Measurements from ENCODE around the gene KLK11. TPM values are rescaled to one million over a fixed set of nuclear protein-coding genes. Genes with fewer than 3 reads are reported as not detected.

The KLK11 gene
- total RNA-seq, 1 donor from 2014 or later, result not detected

- Histone ChIP-seq H3K4me2 (no peak overlapping the region), H3K36me3 (no peaks in the 10 kb centered on the region), H3K9ac (no peak overlapping the region), H3K27ac (no peak overlapping the region), H4K20me1 (ENCODE audit: low read depth) (no peaks in the 10 kb centered on the region), H3K27me3 (peaks cover 29% of the 10 kb centered on the region), H3F3A (ENCODE audit: low read depth) (no peaks in the 10 kb centered on the region), H3K4me3 (no peak overlapping the region), H3K79me2 (ENCODE audit: low read depth) (no peaks in the 10 kb centered on the region), H3K9me3 (ENCODE audit: low read depth) (no peaks in the 10 kb centered on the region), H3K4me1 (no peaks in the 10 kb centered on the region), H2AFZ (replicated peaks) (no peak overlapping the region)
- H3K4me1 Mint-ChIP-seq, result peaks cover 2% of the 10 kb centered on the region
- no peak for DNase-seq (ENCODE audit: low spot score)
- no peaks in the 10 kb centered on the region for H3K36me3 Mint-ChIP-seq
- TF ChIP-seq EZH2phosphoT487 (IDR thresholded peaks at IDR 0.05) (no peak), EZH2 (IDR thresholded peaks at IDR 0.05) (no peak), CTCF (IDR thresholded peaks at IDR 0.05) (no peak)
- H3K4me3 Mint-ChIP-seq, result no peak overlapping the region
- peaks cover 19% of the 10 kb centered on the region for H3K27me3 Mint-ChIP-seq (ENCODE audit: insufficient read depth, low read depth)
- no peak overlapping the region for H3K27ac Mint-ChIP-seq
- peaks cover 6% of the 10 kb centered on the region for H3K9me3 Mint-ChIP-seq
Measured at GRCh38 chr19:51066393-51067186, 40.2 kb upstream of the KLK11 start.

- peaks cover 2% of the 10 kb centered on the region for H3K4me1 Mint-ChIP-seq
Measured at GRCh38 chr19:51065221-51065960, 39.0 kb upstream of the KLK11 start.

GRCh38 chr19:51064534-51065220 is 38.3 kb upstream of the KLK11 start, which contains the start of gene KLK13:
KLK13 (minus strand) TSS chr19:51065092; CDS start chr19:51065067, 25 bp downstream.
- peaks cover 21% of the 10 kb centered on the region for H3K27me3 Mint-ChIP-seq (ENCODE audit: insufficient read depth, low read depth)
- H3K4me1 ChIP-seq, result no peaks in the 10 kb centered on the region
- peak within 1 kb of the TSS; percentile 71 for H3K4me2 ChIP-seq
- no peaks in the 10 kb centered on the region for H3K36me3 ChIP-seq
- H3K4me1 Mint-ChIP-seq, result peaks cover 2% of the 10 kb centered on the region
- no peaks in the 10 kb centered on the region for H3K9me3 ChIP-seq (ENCODE audit: low read depth)
- H3K27ac Mint-ChIP-seq, result no peak within 1 kb of the TSS
- no peaks in the 10 kb centered on the region for H3F3A ChIP-seq (ENCODE audit: low read depth)
- peaks cover 6% of the 10 kb centered on the region for H3K9me3 Mint-ChIP-seq
- H2AFZ ChIP-seq (replicated peaks), result no peak within 1 kb of the TSS
- no peak within 1 kb of the TSS for H3K9ac ChIP-seq
- no peak within 1 kb of the TSS for H3K27ac ChIP-seq
- H3K4me3 ChIP-seq, result peak within 1 kb of the TSS; percentile 37
- H3K27me3 ChIP-seq, result peaks cover 29% of the 10 kb centered on the region
- peak; percentile 26 for DNase-seq (ENCODE audit: low spot score)
- no peaks in the 10 kb centered on the region for H3K79me2 ChIP-seq (ENCODE audit: low read depth)
- H3K4me3 Mint-ChIP-seq, result peak within 1 kb of the TSS; percentile 75
- no peaks in the 10 kb centered on the region for H3K36me3 Mint-ChIP-seq
- TF ChIP-seq CTCF (IDR thresholded peaks at IDR 0.05), result no peak
- TF ChIP-seq EZH2 (IDR thresholded peaks at IDR 0.05), result peak; percentile 38
- H4K20me1 ChIP-seq (ENCODE audit: low read depth), result no peaks in the 10 kb centered on the region

More at GRCh38 chr19:51065221-51065960, 39.0 kb upstream of the KLK11 start:
- Histone ChIP-seq H4K20me1 (ENCODE audit: low read depth) (no peaks in the 10 kb centered on the region), H3K79me2 (ENCODE audit: low read depth) (no peaks in the 10 kb centered on the region), H3K4me1 (no peaks in the 10 kb centered on the region), H3F3A (ENCODE audit: low read depth) (no peaks in the 10 kb centered on the region), H2AFZ (replicated peaks) (no peak overlapping the region), H3K4me2 (peak overlapping the region; percentile 71), H3K27me3 (peaks cover 29% of the 10 kb centered on the region), H3K9ac (no peak overlapping the region), H3K27ac (no peak overlapping the region), H3K36me3 (no peaks in the 10 kb centered on the region), H3K4me3 (peak overlapping the region; percentile 37), H3K9me3 (ENCODE audit: low read depth) (no peaks in the 10 kb centered on the region)
- Mint-ChIP-seq H3K27ac (no peak overlapping the region), H3K36me3 (no peaks in the 10 kb centered on the region), H3K27me3 (ENCODE audit: insufficient read depth, low read depth) (peaks cover 20% of the 10 kb centered on the region), H3K9me3 (peaks cover 6% of the 10 kb centered on the region), H3K4me3 (peak overlapping the region; percentile 75)
- no peak for DNase-seq (ENCODE audit: low spot score)
- TF ChIP-seq EZH2 (IDR thresholded peaks at IDR 0.05) (no peak), EZH2phosphoT487 (IDR thresholded peaks at IDR 0.05) (no peak), CTCF (IDR thresholded peaks at IDR 0.05) (no peak)
